GM19023 (cell line): ENCODE measurements around the gene CDK17.

Experiments
- ATAC-seq: cut with Tn5 transposase; IDR thresholded peaks from one replicate; pipeline ENCODE4 v1.9.1; 2021; ENCODE audit warnings: mild to moderate bottlenecking, moderate library complexity; ENCODE audit not compliant: unreplicated experiment

CDK17 gene

DNA sequence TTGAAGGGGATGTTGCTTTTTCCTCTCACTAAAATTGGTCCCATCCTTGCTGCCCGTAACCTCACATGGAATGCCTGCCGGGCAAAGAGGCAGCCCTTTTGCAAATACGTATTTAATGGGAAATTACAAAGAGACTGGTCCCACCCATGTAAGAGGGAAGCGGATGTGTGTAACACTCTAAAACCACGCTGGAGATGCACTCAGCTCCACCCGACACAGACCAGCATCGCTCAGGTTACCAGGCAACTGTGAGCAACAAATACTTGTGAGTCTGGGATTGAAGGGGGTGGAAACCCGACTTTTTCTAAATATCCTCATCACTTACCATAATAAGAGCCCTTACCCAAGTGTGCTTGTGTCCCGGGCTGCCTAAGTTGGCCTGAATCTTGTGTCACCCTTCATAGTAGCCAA is 158.4 kb downstream of the CDK17 start:
- no peak for ATAC-seq

DNA sequence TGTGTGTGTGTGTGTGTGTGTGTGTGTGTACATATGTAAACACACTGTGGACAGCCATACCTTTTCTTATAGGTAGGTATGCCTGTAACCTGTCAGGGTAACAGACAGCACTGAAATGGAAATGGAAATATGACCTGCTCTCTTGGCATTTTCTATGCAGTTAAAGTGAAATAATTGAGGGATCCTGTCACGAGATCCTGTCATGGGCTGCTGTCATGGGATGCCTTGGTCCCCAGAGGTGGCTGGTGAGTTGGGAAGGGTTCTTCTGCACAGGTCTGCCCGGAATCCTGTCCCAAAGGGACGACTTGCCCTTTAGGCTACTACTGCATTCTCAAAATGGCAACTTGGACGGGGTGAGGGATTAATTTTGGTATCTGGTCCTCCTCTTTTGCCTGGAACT is 158.8 kb downstream of the CDK17 start:
- ATAC-seq = no peak

GRCh38 chr12:96240656-96241055 is 159.6 kb downstream of the CDK17 start:
- ATAC-seq = no peak

GRCh38 chr12:96239711-96240635 is 160.3 kb downstream of the CDK17 start:
- no peak for ATAC-seq

DNA sequence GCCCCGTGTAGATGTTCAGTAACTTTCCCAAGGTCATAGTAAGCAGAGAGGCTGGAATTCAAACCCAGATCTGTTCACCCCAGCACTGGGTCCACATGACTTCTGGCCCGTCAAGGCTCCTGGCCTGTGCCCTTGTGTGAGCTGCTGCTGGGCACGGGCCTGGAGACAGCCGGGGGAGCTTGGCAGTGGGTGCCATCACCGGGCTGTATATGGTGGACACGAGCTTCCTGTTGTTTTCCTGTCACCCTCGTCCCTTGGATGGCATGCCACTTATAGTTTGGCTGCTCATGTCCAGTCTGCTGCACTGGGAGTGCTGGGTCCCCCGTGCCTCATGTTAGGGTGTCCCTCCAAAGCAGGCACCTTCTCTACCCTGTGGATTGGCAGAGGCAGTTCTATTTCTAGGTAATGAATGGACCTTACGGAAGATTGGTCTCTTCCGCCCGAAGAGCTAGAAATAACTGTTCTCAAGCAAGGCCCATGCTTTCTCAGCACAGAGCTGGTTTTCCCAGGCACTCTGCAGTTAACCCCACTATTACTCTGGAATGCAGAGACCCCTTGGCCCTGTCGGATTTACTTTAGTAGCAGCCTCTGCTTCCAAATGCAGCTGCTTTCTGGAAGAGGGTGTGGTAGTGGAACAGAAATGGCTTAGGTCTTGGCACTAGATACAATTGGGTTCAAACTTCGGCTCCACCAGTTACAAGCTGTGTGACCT is 161.7 kb downstream of the CDK17 start:
- ATAC-seq = no peak

- ATAC-seq = no peak
Measured at GRCh38 chr12:96237465-96238077, 162.7 kb downstream of the CDK17 start.

DNA sequence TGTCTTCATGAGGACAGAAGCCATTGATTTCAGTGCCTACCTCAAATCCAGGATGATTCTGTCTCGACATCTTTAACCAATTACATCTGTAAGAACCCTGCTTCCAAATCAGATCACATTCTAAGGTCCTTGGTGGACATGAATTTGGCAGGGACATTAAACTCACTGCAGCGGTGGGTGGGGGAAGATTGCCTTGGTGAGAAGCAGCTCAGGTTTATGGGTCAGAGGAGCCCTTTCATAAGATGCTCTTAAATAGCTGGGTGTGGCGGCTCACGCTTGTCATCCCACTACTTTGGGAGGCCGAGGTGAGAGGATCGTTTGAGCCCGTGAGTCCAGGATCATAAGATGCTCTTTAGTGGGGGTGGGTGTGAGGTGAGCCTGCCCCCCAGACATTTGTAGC is 163.2 kb downstream of the CDK17 start:
- ATAC-seq = no peak

- ATAC-seq = no peak
Measured at GRCh38 chr12:96236221-96236822, 163.9 kb downstream of the CDK17 start.

- ATAC-seq = no peak
Measured at GRCh38 chr12:96235484-96235826, 164.8 kb downstream of the CDK17 start.

GRCh38 chr12:96234591-96235483 is 165.4 kb downstream of the CDK17 start:
- ATAC-seq = no peak

DNA sequence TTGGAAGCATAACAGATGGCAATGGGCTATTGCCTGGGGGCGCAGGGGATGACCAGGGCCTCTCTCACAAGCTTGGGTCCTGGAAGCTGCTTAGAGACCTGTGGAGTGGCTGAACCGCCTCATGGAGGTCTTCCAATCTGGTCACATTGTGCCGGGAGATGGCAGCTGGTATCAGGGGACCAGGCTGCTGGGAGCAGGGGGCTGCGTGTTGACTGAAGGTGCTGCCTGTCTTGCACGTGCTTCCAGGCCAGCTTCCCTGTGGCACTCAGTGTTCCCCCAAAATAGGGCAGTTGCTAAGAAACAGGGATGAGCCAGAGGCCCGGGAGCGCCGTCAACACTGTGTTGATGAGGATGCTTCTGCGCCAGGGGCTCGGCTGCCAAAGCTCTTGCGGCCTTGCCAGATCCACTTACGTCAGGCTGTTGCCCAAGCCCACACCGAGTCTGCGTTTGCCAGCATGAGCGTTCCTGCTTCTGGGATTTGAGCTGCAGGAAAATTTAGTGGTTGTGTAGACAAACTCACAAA is 166.2 kb downstream of the CDK17 start:
- ATAC-seq = no peak

DNA sequence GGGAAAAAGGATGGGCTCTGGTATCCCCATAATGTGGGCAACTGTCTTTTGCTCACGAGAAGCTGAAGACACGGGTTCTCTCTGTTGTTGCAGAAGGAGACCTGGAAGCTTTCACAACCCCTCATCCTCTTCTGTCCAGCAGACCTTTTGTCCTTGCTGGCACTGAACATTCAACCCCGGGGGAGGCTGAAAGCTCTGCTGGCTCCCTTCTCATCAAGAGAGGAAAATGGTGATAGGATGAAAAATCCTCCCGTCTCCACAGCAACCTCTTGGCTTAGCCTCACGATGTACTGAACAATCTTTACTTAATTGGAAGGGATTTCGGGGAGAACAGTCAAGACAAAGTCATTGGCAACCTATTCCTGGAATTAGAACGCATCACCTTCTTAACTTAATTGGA is 167.1 kb downstream of the CDK17 start:
- ATAC-seq = no peak

DNA sequence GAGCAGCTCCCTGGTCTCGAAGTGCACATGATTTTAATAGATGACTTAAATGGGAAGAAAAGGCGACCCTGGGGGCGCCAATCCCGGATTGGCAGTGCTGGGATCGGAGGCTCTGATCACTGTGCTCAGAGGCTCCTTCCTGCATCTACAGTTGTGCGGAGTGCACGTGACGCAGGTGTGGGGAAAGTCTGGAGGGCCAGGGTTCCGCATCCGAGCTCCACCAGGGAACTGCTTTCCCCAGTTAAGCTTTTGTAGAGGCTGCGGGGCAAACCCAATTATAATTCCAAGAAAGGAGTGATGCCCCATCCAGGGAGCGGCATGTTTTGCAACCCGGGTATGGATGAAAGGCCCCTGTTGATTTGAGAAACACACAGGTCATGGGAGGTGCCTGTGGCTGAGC is 169.6 kb downstream of the CDK17 start:
- ATAC-seq = no peak

- ATAC-seq = no peak
Measured at GRCh38 chr12:96228566-96229248, 171.5 kb downstream of the CDK17 start.
